ENCODE data around the gene TMEM185B. TPM values are rescaled to one million over a fixed set of nuclear protein-coding genes. Genes with fewer than 3 reads are reported as not detected.
A peak's percentile ranks its signal among the peaks of the same experiment; 100 is the strongest.

Gene TMEM185B
- total and polyA plus RNA-seq, 4 experiments from 2014 or later: 17.5 to 24.9 (median 20.6) TPM

GRCh38 chr2:120245520-120246332, 22.5 kb upstream of the TMEM185B start:
- no peak for DNase-seq
- Mint-ChIP-seq H3K27me3 (peaks cover 0 to 7% of the 10 kb centered on the region in 2 donors), H3K4me1 (peaks cover 0 to 4% (median 0%) of the 10 kb centered on the region in 4 donors), H3K27ac (no peak overlapping the region), H3K36me3 (no peaks in the 10 kb centered on the region), H3K4me3 (no peak overlapping the region), H3K9me3 (no peaks in the 10 kb centered on the region)
- no peaks in the 10 kb centered on the region for H3K36me3 ChIP-seq (ENCODE audit: insufficient read depth, low read length)
- H3K27ac ChIP-seq (ENCODE audit: low read depth, low read length): no peak overlapping the region
- H3K9me3 ChIP-seq (ENCODE audit: control insufficient read depth in 1 of 2, low read length in 2 of 2): no peaks in the 10 kb centered on the region
- H3K4me1 ChIP-seq (ENCODE audit: insufficient read depth, low read length): no peaks in the 10 kb centered on the region
- H3K27me3 ChIP-seq (ENCODE audit: insufficient read depth, low read length): no peaks in the 10 kb centered on the region
- ChIA-PET POLR2A (ENCODE audit: partially characterized antibody) (interaction anchor here (0.7 kb wide), 1 partner anchor 16 kb away, joined by 3 read pairs; no protein-coding TSS in a partner anchor), CTCF (ENCODE audit: partially characterized antibody) (no interaction called here)
- no peak overlapping the region for H3K4me3 ChIP-seq (ENCODE audit: low read length in 2 of 2)
- intact Hi-C loops (cut with micrococcal nuclease): no loop called here

- H3K27me3 ChIP-seq (ENCODE audit: insufficient read depth, low read length): no peaks in the 10 kb centered on the region
- Mint-ChIP-seq H3K36me3 (no peaks in the 10 kb centered on the region), H3K9me3 (no peaks in the 10 kb centered on the region), H3K4me1 (peaks cover 0 to 4% (median 0%) of the 10 kb centered on the region in 4 donors), H3K4me3 (no peak overlapping the region), H3K27ac (no peak overlapping the region), H3K27me3 (peaks cover 0 to 7% of the 10 kb centered on the region in 2 donors)
- intact Hi-C loops (cut with micrococcal nuclease): no loop called here
- CTCF ChIA-PET (ENCODE audit: partially characterized antibody): interaction anchor here (0.9 kb wide), 1 partner anchor 69 kb away, joined by 4 read pairs; no protein-coding TSS in a partner anchor
- no peak overlapping the region for H3K27ac ChIP-seq (ENCODE audit: low read depth, low read length)
- H3K4me1 ChIP-seq (ENCODE audit: insufficient read depth, low read length): no peaks in the 10 kb centered on the region
- no peak overlapping the region for H3K4me3 ChIP-seq (ENCODE audit: low read length in 2 of 2)
- DNase-seq: no peak
- no peaks in the 10 kb centered on the region for H3K36me3 ChIP-seq (ENCODE audit: insufficient read depth, low read length)
- no peaks in the 10 kb centered on the region for H3K9me3 ChIP-seq (ENCODE audit: control insufficient read depth in 1 of 2, low read length in 2 of 2)
- POLR2A ChIA-PET (ENCODE audit: partially characterized antibody): interaction anchor here (0.7 kb wide), 1 partner anchor 15 kb away, joined by 3 read pairs; no protein-coding TSS in a partner anchor
Measured at GRCh38 chr2:120244656-120245519, 21.7 kb upstream of the TMEM185B start.

- H3K27me3 ChIP-seq (ENCODE audit: insufficient read depth, low read length): no peaks in the 10 kb centered on the region
- no peak overlapping the region for H3K27ac ChIP-seq (ENCODE audit: low read depth, low read length)
- Mint-ChIP-seq H3K36me3 (no peaks in the 10 kb centered on the region), H3K27me3 (peaks cover 0 to 7% of the 10 kb centered on the region in 2 donors), H3K27ac (peak overlapping the region in 2 of 7 donors; percentile 14 to 25), H3K9me3 (no peaks in the 10 kb centered on the region), H3K4me3 (no peak overlapping the region), H3K4me1 (peaks cover 0 to 4% (median 0%) of the 10 kb centered on the region in 4 donors)
- POLR2A ChIA-PET (ENCODE audit: partially characterized antibody): no interaction called here
- H3K9me3 ChIP-seq (ENCODE audit: control insufficient read depth in 1 of 2, low read length in 2 of 2): no peaks in the 10 kb centered on the region
- no peak overlapping the region for H3K4me3 ChIP-seq (ENCODE audit: low read length in 2 of 2)
- no peaks in the 10 kb centered on the region for H3K36me3 ChIP-seq (ENCODE audit: insufficient read depth, low read length)
- no peaks in the 10 kb centered on the region for H3K4me1 ChIP-seq (ENCODE audit: insufficient read depth, low read length)
- CTCF ChIA-PET (ENCODE audit: partially characterized antibody): interaction anchor here (0.9 kb wide), 1 partner anchor 69 kb away, joined by 4 read pairs; no protein-coding TSS in a partner anchor
- no peak for DNase-seq
- intact Hi-C loops (cut with micrococcal nuclease): no loop called here
Measured at GRCh38 chr2:120243875-120244553, 20.8 kb upstream of the TMEM185B start.

- Mint-ChIP-seq H3K36me3 (no peaks in the 10 kb centered on the region), H3K27me3 (peaks cover 0 to 4% of the 10 kb centered on the region in 2 donors), H3K27ac (no peak overlapping the region), H3K4me3 (no peak overlapping the region), H3K9me3 (no peaks in the 10 kb centered on the region), H3K4me1 (peaks cover 0 to 4% (median 0%) of the 10 kb centered on the region in 4 donors)
- ChIA-PET POLR2A (ENCODE audit: partially characterized antibody) (no interaction called here), CTCF (ENCODE audit: partially characterized antibody) (interaction anchor here (0.7 kb wide), 1 partner anchor 14 kb away, joined by 3 read pairs; no protein-coding TSS in a partner anchor)
- no peak overlapping the region for H3K4me3 ChIP-seq (ENCODE audit: low read length in 2 of 2)
- H3K27ac ChIP-seq (ENCODE audit: low read depth, low read length): no peak overlapping the region
- intact Hi-C loops (cut with micrococcal nuclease): no loop called here
- H3K36me3 ChIP-seq (ENCODE audit: insufficient read depth, low read length): no peaks in the 10 kb centered on the region
- no peaks in the 10 kb centered on the region for H3K4me1 ChIP-seq (ENCODE audit: insufficient read depth, low read length)
- H3K27me3 ChIP-seq (ENCODE audit: insufficient read depth, low read length): no peaks in the 10 kb centered on the region
- no peak for DNase-seq
- H3K9me3 ChIP-seq (ENCODE audit: control insufficient read depth in 1 of 2, low read length in 2 of 2): no peaks in the 10 kb centered on the region
Measured at GRCh38 chr2:120243211-120243610, 20.0 kb upstream of the TMEM185B start.

GRCh38 chr2:120241684-120242083, 18.5 kb upstream of the TMEM185B start:
- Mint-ChIP-seq H3K27ac (peak overlapping the region in 1 of 7 donors; percentile 6), H3K4me1 (peaks cover 0 to 4% (median 0%) of the 10 kb centered on the region in 4 donors), H3K27me3 (peaks cover 0 to 4% of the 10 kb centered on the region in 2 donors), H3K9me3 (peaks cover 0 to 2% (median 0%) of the 10 kb centered on the region in 8 donors), H3K4me3 (no peak overlapping the region), H3K36me3 (no peaks in the 10 kb centered on the region)
- Histone ChIP-seq H3K36me3 (ENCODE audit: insufficient read depth, low read length) (no peaks in the 10 kb centered on the region), H3K4me3 (ENCODE audit: low read length in 2 of 2) (no peak overlapping the region), H3K9me3 (ENCODE audit: control insufficient read depth in 1 of 2, low read length in 2 of 2) (no peaks in the 10 kb centered on the region), H3K4me1 (ENCODE audit: insufficient read depth, low read length) (no peaks in the 10 kb centered on the region), H3K27me3 (ENCODE audit: insufficient read depth, low read length) (no peaks in the 10 kb centered on the region), H3K27ac (ENCODE audit: low read depth, low read length) (no peak overlapping the region)
- no peak for DNase-seq
- CTCF ChIA-PET (ENCODE audit: partially characterized antibody): no interaction called here
- POLR2A ChIA-PET (ENCODE audit: partially characterized antibody): no interaction called here
- intact Hi-C loops (cut with micrococcal nuclease): no loop called here

GRCh38 chr2:120240901-120241429, 17.8 kb upstream of the TMEM185B start:
- H3K36me3 Mint-ChIP-seq: no peaks in the 10 kb centered on the region
- peaks cover 0 to 2% (median 0%) of the 10 kb centered on the region in 8 donors for H3K9me3 Mint-ChIP-seq
- no peaks in the 10 kb centered on the region for H3K36me3 ChIP-seq (ENCODE audit: insufficient read depth, low read length)
- H3K27me3 ChIP-seq (ENCODE audit: insufficient read depth, low read length): no peaks in the 10 kb centered on the region
- H3K4me1 ChIP-seq (ENCODE audit: insufficient read depth, low read length): no peaks in the 10 kb centered on the region
- H3K4me3 Mint-ChIP-seq: no peak overlapping the region
- peak overlapping the region in 1 of 7 donors; percentile 60 for H3K27ac Mint-ChIP-seq
- H3K27ac ChIP-seq (ENCODE audit: low read depth, low read length): no peak overlapping the region
- ChIA-PET CTCF (ENCODE audit: partially characterized antibody) (interaction anchor here (0.9 kb wide), 1 partner anchor 14 kb away, joined by 3 read pairs; no protein-coding TSS in a partner anchor), POLR2A (ENCODE audit: partially characterized antibody) (no interaction called here)
- no peaks in the 10 kb centered on the region for H3K9me3 ChIP-seq (ENCODE audit: control insufficient read depth in 1 of 2, low read length in 2 of 2)
- no peak for DNase-seq
- no peaks in the 10 kb centered on the region for H3K27me3 Mint-ChIP-seq
- no peak overlapping the region for H3K4me3 ChIP-seq (ENCODE audit: low read length in 2 of 2)
- peaks cover 0 to 4% (median 0%) of the 10 kb centered on the region in 4 donors for H3K4me1 Mint-ChIP-seq
- intact Hi-C loops (cut with micrococcal nuclease): no loop called here
